B cell (primary cell): ENCODE data around the gene HIBADH. TPM values are rescaled to one million over a fixed set of nuclear protein-coding genes. Genes with fewer than 3 reads are reported as not detected.

Experiments
- ATAC-seq: fragments of 200-7000 bp; cut with Tn5 transposase; one replicate; pipeline ENCODE4 v1.10.0; 2021; ENCODE audit warnings: low read depth, mild to moderate bottlenecking, moderate number of reproducible peaks, moderate library complexity
- CTCF ChIA-PET: fragments of 350-600 bp; sonication (Branson Sonifier 250); formaldehyde crosslinking; loops from one replicate; lab custom pipeline; 2021; ENCODE audit warnings: antibody characterized with exemption, inconsistent platforms; lab: Charles Lee
- POLR2A ChIA-PET: fragments of 350-600 bp; sonication (Branson Sonifier 250); formaldehyde crosslinking; loops from one replicate; lab custom pipeline; 2021; ENCODE audit warnings: antibody characterized with exemption; lab: Charles Lee
- DNase-seq: peaks from one replicate; pipeline ENCODE4 v3.0.0; 2013
- H2AFZ ChIP-seq: 2 replicates; pipeline ENCODE4 v1.6.1; 2012; ENCODE audit warnings: mild to moderate bottlenecking, low read depth, low read length; ENCODE audit not compliant: insufficient read depth, poor library complexity, severe bottlenecking
- H3K27ac ChIP-seq, 2 donors: 1 replicate in 1 of 2; 2 replicates in 1 of 2; pipeline ENCODE4 v1.5.1; 2012 to 2013; ENCODE audit warnings: low read length in 2 of 2, mild to moderate bottlenecking in 2 of 2, moderate library complexity in 1 of 2
- H3K27me3 ChIP-seq, 4 experiments: fragments of 200-600 bp in 1 of 4; sonication (generic) in 1 of 4; replicated peaks in 1 of 4; 1 replicate in 2 of 4; 2 replicates in 2 of 4; pipeline versions ENCODE4 v1.6.1 to v1.7.0; 2013 to 2016; ENCODE audit warnings: low read length in 3 of 4, mild to moderate bottlenecking in 2 of 4, mixed read lengths in 1 of 4, moderate library complexity in 1 of 4; ENCODE audit not compliant: insufficient read depth in 4 of 4, control insufficient read depth in 3 of 4; ENCODE audit errors: control extremely low read depth in 1 of 4
- H3K36me3 ChIP-seq, 2 experiments: replicated peaks in 1 of 2; 1 replicate in 1 of 2; 2 replicates in 1 of 2; pipeline versions ENCODE4 v1.6.1 to v1.7.1; 2013; ENCODE audit warnings: low read length in 1 of 2; ENCODE audit not compliant: insufficient read depth in 2 of 2, control insufficient read depth in 1 of 2; ENCODE audit errors: control extremely low read depth in 1 of 2, extremely low read depth in 1 of 2
- H3K4me1 ChIP-seq, 2 donors: fragments of 200-600 bp in 1 of 2; sonication (generic) in 1 of 2; 1 replicate in 1 of 2; 2 replicates in 1 of 2; pipeline versions ENCODE4 v1.5.1 to v1.6.1; 2013 to 2017; ENCODE audit warnings: low read length in 2 of 2; ENCODE audit not compliant: control insufficient read depth in 2 of 2, insufficient read depth in 2 of 2
- H3K4me2 ChIP-seq: replicated peaks from 2 replicates; pipeline ENCODE3; 2012; ENCODE audit warnings: mild to moderate bottlenecking, low read depth, low read length; ENCODE audit not compliant: poor library complexity, severe bottlenecking
- H3K4me3 ChIP-seq, 5 experiments: fragments of 200-600 bp in 1 of 5; sonication (generic) in 1 of 5; 1 replicate in 3 of 5; 2 replicates in 2 of 5; pipeline versions ENCODE4 v1.5.1 to v1.7.0; 2011 to 2016; ENCODE audit warnings: low read length in 4 of 5, mild to moderate bottlenecking in 4 of 5, low read depth in 2 of 5, control low read depth in 1 of 5, moderate library complexity in 1 of 5; ENCODE audit not compliant: insufficient read depth in 1 of 5; ENCODE audit errors: control extremely low read depth in 1 of 5, extremely low read depth in 1 of 5
- H3K79me2 ChIP-seq: fragments of 200-600 bp; sonication (generic); one replicate; pipeline ENCODE4 v1.6.0; 2016; ENCODE audit warnings: low read length; ENCODE audit not compliant: control insufficient read depth, insufficient read depth
- H3K9ac ChIP-seq: fragments of 200-600 bp; sonication (generic); 2 replicates; pipeline ENCODE4 v1.6.1; 2017; ENCODE audit warnings: mild to moderate bottlenecking, low read length, moderate library complexity
- H3K9me3 ChIP-seq, 3 donors: one replicate each; pipeline versions ENCODE4 v1.6.1 to v1.7.1; 2013; ENCODE audit warnings: low read length in 2 of 3; ENCODE audit not compliant: control insufficient read depth in 2 of 3, insufficient read depth in 1 of 3; ENCODE audit errors: control extremely low read depth in 1 of 3
- H4K20me1 ChIP-seq: 2 replicates; pipeline ENCODE4 v1.6.0; 2012; ENCODE audit warnings: mild to moderate bottlenecking, low read length; ENCODE audit not compliant: insufficient read depth, control insufficient read depth, poor library complexity, severe bottlenecking
- H3K27ac Mint-ChIP-seq: one replicate; pipeline ENCODE4 v1.8.0; 2021; ENCODE audit warnings: mixed read lengths
- H3K27me3 Mint-ChIP-seq: one replicate; pipeline ENCODE4 v1.8.0; 2021; ENCODE audit warnings: mixed read lengths
- H3K4me1 Mint-ChIP-seq: one replicate; pipeline ENCODE4 v1.8.0; 2021; ENCODE audit warnings: mixed read lengths
- H3K4me3 Mint-ChIP-seq: one replicate; pipeline ENCODE4 v1.8.0; 2021; ENCODE audit warnings: mixed read lengths
- H3K9me3 Mint-ChIP-seq: one replicate; pipeline ENCODE4 v1.8.0; 2022; ENCODE audit warnings: mixed read lengths; ENCODE audit not compliant: insufficient read depth
- EZH2 ChIP-seq: IDR thresholded peaks from 2 replicates; pipeline ENCODE4 v1.6.1; 2012; ENCODE audit warnings: borderline replicate concordance, low read depth, mild to moderate bottlenecking, moderate library complexity, low read length; ENCODE audit not compliant: insufficient read depth, poor library complexity, severe bottlenecking
- WGBS: methylation state at CpG from one replicate; pipeline ENCODE4 v1.1.5; 2013; ENCODE audit warnings: missing lambda C conversion rate; ENCODE audit not compliant: insufficient coverage; 5-methylcytosine and 5-hydroxymethylcytosine counted together
- intact Hi-C: fragments of 100-400 bp; cut with micrococcal nuclease; formaldehyde crosslinking; loops from one replicate; pipeline ENCODE4 v1.10.0; 2022
- polyA plus RNA-seq: library from polyadenylated mRNA; depleted of rRNA; stranded (reverse); fragments of >200 nt; gene quantifications from 2 replicates; pipeline ENCODE4 v1.2.3, GENCODE V29; 2012
- total RNA-seq, 2 donors: library from RNA; stranded (reverse); fragments of 120-200 nt in 1 of 2; gene quantifications; 1 replicate in 1 of 2; 2 replicates in 1 of 2; pipeline versions ENCODE4 v1.2.3 to v1.2.4, GENCODE V29; 2013 to 2022
- TF ChIP-seq, protein P1 (sequence below): fragments of 200-600 bp; IDR thresholded peaks from one replicate; pipeline ENCODE4 v1.8.0; 2022; ENCODE audit warnings: antibody characterized with exemption, mild to moderate bottlenecking

The HIBADH gene
- total and polyA plus RNA-seq, 2 donors (not counting 1 experiment from before 2014, with no cell fraction given), result 6.9 to 14.1 TPM

DNA sequence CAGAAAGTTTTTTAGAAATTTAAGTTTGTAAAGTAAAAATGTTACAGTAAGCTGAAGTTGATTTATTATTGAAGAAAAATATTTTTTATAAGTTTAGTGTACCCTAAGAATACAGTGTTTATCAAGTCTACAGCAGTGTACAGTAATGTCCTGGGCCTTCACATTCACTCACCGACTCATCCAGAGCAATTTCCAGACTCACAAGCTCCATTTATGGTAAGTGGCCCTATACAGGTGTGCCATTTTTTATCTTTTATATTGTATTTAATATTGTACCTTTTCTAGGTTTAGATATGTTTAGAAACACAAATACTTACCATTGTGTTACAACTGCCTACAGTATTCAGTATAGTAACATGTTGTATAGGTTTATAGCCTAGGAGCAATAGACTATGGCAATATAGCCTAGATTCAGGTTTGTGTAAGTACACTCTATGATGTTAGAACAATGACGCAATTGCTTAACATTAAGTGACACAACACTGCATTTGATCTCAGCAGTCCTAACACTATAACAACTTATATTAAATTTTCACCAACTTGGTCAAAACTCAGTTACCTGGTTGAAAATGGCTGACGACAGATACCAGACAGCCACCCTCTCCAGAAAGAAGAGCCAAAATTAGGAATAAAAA lies 45.7 kb downstream of the HIBADH start:
- ChIA-PET CTCF (interaction anchor here (1.2 kb wide), 1 partner anchor 29 kb away, joined by 3 read pairs; no protein-coding TSS in a partner anchor), POLR2A (no interaction called here)
- Histone ChIP-seq H3K36me3 (peaks cover 0 to 4% of the 10 kb centered on the region in 2 experiments), H3K27me3 (no peaks in the 10 kb centered on the region), H2AFZ (no peak overlapping the region), H3K4me3 (no peak overlapping the region), H3K79me2 (no peaks in the 10 kb centered on the region), H3K9ac (no peak overlapping the region), H4K20me1 (no peaks in the 10 kb centered on the region), H3K4me2 (no peak overlapping the region), H3K9me3 (peaks cover 0 to 38% (median 29%) of the 10 kb centered on the region in 3 donors), H3K4me1 (no peaks in the 10 kb centered on the region), H3K27ac (no peak overlapping the region)
- DNase-seq (no peak), ATAC-seq (no peak)
- Mint-ChIP-seq H3K4me3 (no peak overlapping the region), H3K27me3 (no peaks in the 10 kb centered on the region), H3K4me1 (peaks cover 4% of the 10 kb centered on the region), H3K27ac (no peak overlapping the region), H3K9me3 (peaks cover 10% of the 10 kb centered on the region)
- intact Hi-C loops, result no loop called here
- 80% methylated on average over 1 of the region's 3 CpGs for WGBS
- TF ChIP-seq, protein P1, sequence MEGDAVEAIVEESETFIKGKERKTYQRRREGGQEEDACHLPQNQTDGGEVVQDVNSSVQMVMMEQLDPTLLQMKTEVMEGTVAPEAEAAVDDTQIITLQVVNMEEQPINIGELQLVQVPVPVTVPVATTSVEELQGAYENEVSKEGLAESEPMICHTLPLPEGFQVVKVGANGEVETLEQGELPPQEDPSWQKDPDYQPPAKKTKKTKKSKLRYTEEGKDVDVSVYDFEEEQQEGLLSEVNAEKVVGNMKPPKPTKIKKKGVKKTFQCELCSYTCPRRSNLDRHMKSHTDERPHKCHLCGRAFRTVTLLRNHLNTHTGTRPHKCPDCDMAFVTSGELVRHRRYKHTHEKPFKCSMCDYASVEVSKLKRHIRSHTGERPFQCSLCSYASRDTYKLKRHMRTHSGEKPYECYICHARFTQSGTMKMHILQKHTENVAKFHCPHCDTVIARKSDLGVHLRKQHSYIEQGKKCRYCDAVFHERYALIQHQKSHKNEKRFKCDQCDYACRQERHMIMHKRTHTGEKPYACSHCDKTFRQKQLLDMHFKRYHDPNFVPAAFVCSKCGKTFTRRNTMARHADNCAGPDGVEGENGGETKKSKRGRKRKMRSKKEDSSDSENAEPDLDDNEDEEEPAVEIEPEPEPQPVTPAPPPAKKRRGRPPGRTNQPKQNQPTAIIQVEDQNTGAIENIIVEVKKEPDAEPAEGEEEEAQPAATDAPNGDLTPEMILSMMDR, result no peak
- no peak for TF ChIP-seq EZH2

DNA sequence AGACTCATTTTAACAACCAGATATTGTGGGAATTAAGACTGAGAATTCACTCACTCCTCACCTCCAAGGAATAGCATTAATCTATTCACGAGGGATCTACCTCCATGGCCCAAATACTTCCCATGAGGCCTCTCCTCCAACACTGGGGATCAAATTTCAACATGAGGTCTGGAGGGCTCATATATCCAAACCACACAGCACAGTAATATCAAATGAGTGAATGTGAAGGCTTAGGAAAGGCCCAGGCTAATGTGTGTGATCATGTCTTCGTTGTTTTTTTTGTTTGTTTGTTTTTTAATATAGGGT lies 46.5 kb downstream of the HIBADH start:
- no peaks in the 10 kb centered on the region for H3K79me2 ChIP-seq
- POLR2A ChIA-PET, result no interaction called here
- Mint-ChIP-seq H3K9me3 (peaks cover 10% of the 10 kb centered on the region), H3K27me3 (no peaks in the 10 kb centered on the region), H3K4me1 (peaks cover 4% of the 10 kb centered on the region), H3K27ac (no peak overlapping the region), H3K4me3 (no peak overlapping the region)
- no peak for ATAC-seq
- H2AFZ ChIP-seq, result no peak overlapping the region
- no peaks in the 10 kb centered on the region for H4K20me1 ChIP-seq
- no peak overlapping the region for H3K4me3 ChIP-seq
- 100% methylated on average over 1 of the region's 2 CpGs for WGBS
- H3K9ac ChIP-seq, result no peak overlapping the region
- DNase-seq, result no peak
- peaks cover 0 to 4% of the 10 kb centered on the region in 2 experiments for H3K36me3 ChIP-seq
- TF ChIP-seq EZH2, result no peak
- TF ChIP-seq, protein P1, result no peak
- peaks cover 0 to 30% (median 27%) of the 10 kb centered on the region in 3 donors for H3K9me3 ChIP-seq
- intact Hi-C loops, result no loop called here
- H3K27ac ChIP-seq, result no peak overlapping the region
- no peaks in the 10 kb centered on the region for H3K27me3 ChIP-seq
- CTCF ChIA-PET, result no interaction called here
- H3K4me2 ChIP-seq, result no peak overlapping the region
- H3K4me1 ChIP-seq, result no peaks in the 10 kb centered on the region
